A673 (cell line): ENCODE data around the gene BTRC. TPM values are rescaled to one million over a fixed set of nuclear protein-coding genes. Genes with fewer than 3 reads are reported as not detected.

Experiments used
- BruUV-seq: library from RNA; stranded (reverse); fragments of 400-500 nt; replicated peaks from 2 replicates; lab custom pipeline; 2021; lab: Mats Ljungman, UMichigan
- CTCF ChIA-PET: fragments of 300-600 bp; sonication (Branson Sonifier 250); formaldehyde crosslinking; loops from one replicate; lab custom pipeline; 2022; ENCODE audit warnings: antibody characterized with exemption; lab: Charles Lee
- POLR2A ChIA-PET: fragments of 300-600 bp; sonication (Branson Sonifier 250); formaldehyde crosslinking; loops from one replicate; lab custom pipeline; 2022; ENCODE audit warnings: antibody characterized with exemption; ENCODE audit not compliant: low non-redundant PET; lab: Charles Lee
- DNase-seq: peaks from one replicate; pipeline ENCODE4 v3.0.0-alpha.2; 2015; ENCODE audit warnings: low spot score
- H3K27ac ChIP-seq: fragments of 200-600 bp; sonication (generic); 2 replicates; pipeline ENCODE4 v1.5.1; 2016; ENCODE audit warnings: mixed run types, low read depth, mild to moderate bottlenecking, mixed read lengths, antibody characterized with exemption, low read length; ENCODE audit not compliant: poor library complexity, severe bottlenecking
- H3K27me3 ChIP-seq: fragments of 200-600 bp; sonication (generic); replicated peaks from 2 replicates; pipeline ENCODE4 v1.6.1; 2017; ENCODE audit warnings: mixed run types, low read depth, mild to moderate bottlenecking, mixed read lengths, antibody characterized with exemption, low read length; ENCODE audit not compliant: insufficient read depth, poor library complexity
- H3K36me3 ChIP-seq: fragments of 200-600 bp; sonication (generic); 2 replicates; pipeline ENCODE4 v1.6.1; 2016; ENCODE audit warnings: mixed run types, mild to moderate bottlenecking, mixed read lengths, antibody characterized with exemption, low read length; ENCODE audit not compliant: insufficient read depth, poor library complexity, severe bottlenecking
- H3K4me1 ChIP-seq: fragments of 200-600 bp; sonication (generic); 2 replicates; pipeline ENCODE4 v1.6.1; 2017; ENCODE audit warnings: mixed run types, mild to moderate bottlenecking, mixed read lengths, antibody characterized with exemption, low read length; ENCODE audit not compliant: insufficient read depth, poor library complexity, severe bottlenecking
- H3K4me3 ChIP-seq: fragments of 200-600 bp; sonication (generic); 2 replicates; pipeline ENCODE4 v1.5.1; 2016; ENCODE audit warnings: low read depth, mixed run types, mild to moderate bottlenecking, mixed read lengths, low read length; ENCODE audit not compliant: poor library complexity, severe bottlenecking
- H3K9me3 ChIP-seq: fragments of 200-600 bp; sonication (generic); 2 replicates; pipeline ENCODE4 v1.6.1; 2016; ENCODE audit warnings: mixed run types, low read depth, mild to moderate bottlenecking, mixed read lengths, antibody characterized with exemption, low read length; ENCODE audit not compliant: poor library complexity, severe bottlenecking
- EZH2 ChIP-seq: fragments of 200-600 bp; sonication (generic); IDR thresholded peaks from 2 replicates; pipeline ENCODE4 v1.6.1; 2017; ENCODE audit warnings: borderline replicate concordance, low read depth, mild to moderate bottlenecking, mixed read lengths, antibody characterized with exemption, low read length; ENCODE audit not compliant: poor library complexity, severe bottlenecking
- intact Hi-C: fragments of 100-400 bp; cut with micrococcal nuclease; formaldehyde crosslinking; loops from one replicate; pipeline ENCODE4 v1.10.0; 2022; ENCODE audit not compliant: unreplicated experiment
- total RNA-seq: library from RNA; stranded (reverse); gene quantifications from 2 replicates; pipeline ENCODE4 v1.2.3, GENCODE V29; 2021
- TF ChIP-seq, protein P1 (sequence below): fragments of 300-800, 200-600 bp; sonication (generic); conservative IDR thresholded peaks from 2 replicates; pipeline ENCODE4 v1.5.1; 2017; ENCODE audit warnings: low read depth, mild to moderate bottlenecking, antibody characterized with exemption, low read length, moderate library complexity, mixed read lengths

The BTRC gene
- total RNA-seq, 1 experiment from 2014 or later: 22.6 TPM

DNA sequence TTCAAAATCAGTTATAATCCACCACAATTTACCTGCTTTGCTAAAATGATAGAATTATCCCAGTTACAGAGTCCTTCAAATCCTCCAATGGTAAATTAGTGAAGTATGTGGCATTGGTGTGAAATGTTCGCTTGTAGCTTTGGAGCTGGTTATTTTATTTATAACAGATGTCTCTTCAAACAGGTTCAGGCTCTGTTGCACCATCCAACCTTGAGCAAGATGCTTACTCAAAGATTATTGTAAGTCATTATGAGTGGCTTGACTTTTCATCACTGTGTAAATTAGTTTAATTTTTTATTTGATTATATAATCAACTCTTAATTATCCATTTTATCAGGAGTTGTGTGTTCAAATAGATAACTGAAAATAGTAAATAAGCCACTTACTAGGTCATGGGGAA lies 99.4 kb downstream of the BTRC start:
- Histone ChIP-seq H3K27ac (no peak overlapping the region), H3K4me3 (no peak overlapping the region), H3K9me3 (no peaks in the 10 kb centered on the region), H3K36me3 (no peaks in the 10 kb centered on the region), H3K27me3 (no peaks in the 10 kb centered on the region), H3K4me1 (no peaks in the 10 kb centered on the region)
- TF ChIP-seq, protein P1, sequence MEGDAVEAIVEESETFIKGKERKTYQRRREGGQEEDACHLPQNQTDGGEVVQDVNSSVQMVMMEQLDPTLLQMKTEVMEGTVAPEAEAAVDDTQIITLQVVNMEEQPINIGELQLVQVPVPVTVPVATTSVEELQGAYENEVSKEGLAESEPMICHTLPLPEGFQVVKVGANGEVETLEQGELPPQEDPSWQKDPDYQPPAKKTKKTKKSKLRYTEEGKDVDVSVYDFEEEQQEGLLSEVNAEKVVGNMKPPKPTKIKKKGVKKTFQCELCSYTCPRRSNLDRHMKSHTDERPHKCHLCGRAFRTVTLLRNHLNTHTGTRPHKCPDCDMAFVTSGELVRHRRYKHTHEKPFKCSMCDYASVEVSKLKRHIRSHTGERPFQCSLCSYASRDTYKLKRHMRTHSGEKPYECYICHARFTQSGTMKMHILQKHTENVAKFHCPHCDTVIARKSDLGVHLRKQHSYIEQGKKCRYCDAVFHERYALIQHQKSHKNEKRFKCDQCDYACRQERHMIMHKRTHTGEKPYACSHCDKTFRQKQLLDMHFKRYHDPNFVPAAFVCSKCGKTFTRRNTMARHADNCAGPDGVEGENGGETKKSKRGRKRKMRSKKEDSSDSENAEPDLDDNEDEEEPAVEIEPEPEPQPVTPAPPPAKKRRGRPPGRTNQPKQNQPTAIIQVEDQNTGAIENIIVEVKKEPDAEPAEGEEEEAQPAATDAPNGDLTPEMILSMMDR: no peak
- TF ChIP-seq EZH2: no peak
- POLR2A ChIA-PET: no interaction called here
- no peak for DNase-seq
- BruUV-seq: no TSS peak
- CTCF ChIA-PET: interaction anchor here (2.3 kb wide), 1 partner anchor 9 kb away, joined by 6 read pairs; no protein-coding TSS in a partner anchor
- intact Hi-C loops: no loop called here

GRCh38 chr10:101453791-101454718 lies 100.1 kb downstream of the BTRC start:
- intact Hi-C loops: no loop called here
- CTCF ChIA-PET: interaction anchor here (2.3 kb wide), 1 partner anchor 10 kb away, joined by 6 read pairs; no protein-coding TSS in a partner anchor
- Histone ChIP-seq H3K9me3 (no peaks in the 10 kb centered on the region), H3K4me3 (no peak overlapping the region), H3K27me3 (no peaks in the 10 kb centered on the region), H3K27ac (no peak overlapping the region), H3K4me1 (no peaks in the 10 kb centered on the region), H3K36me3 (no peaks in the 10 kb centered on the region)
- no peak for DNase-seq
- TF ChIP-seq, protein P1: no peak
- TF ChIP-seq EZH2: no peak
- POLR2A ChIA-PET: no interaction called here
- no TSS peak for BruUV-seq

DNA sequence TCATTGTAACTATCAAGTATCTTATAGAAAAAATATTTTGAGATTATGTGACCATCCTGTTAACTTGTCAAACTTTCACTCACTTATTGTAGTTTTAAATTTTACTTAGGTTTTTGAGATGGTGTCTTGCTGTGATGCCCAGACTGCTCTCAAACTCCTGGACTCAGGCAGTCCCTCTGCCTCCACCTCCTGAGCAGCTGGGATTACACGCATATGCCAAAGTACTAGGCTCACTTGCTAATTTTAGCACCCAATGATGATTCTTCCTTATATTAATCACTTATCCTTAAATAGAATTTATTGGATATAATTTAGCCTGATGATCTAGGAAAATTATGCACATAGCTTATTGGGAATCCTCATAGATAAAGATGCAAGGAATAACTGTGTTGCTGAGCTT lies 104.9 kb downstream of the BTRC start:
- intact Hi-C loops: no loop called here
- no peaks in the 10 kb centered on the region for H3K4me1 ChIP-seq
- no peak overlapping the region for H3K4me3 ChIP-seq
- ChIA-PET POLR2A (no interaction called here), CTCF (no interaction called here)
- H3K27ac ChIP-seq: no peak overlapping the region
- H3K36me3 ChIP-seq: no peaks in the 10 kb centered on the region
- no peaks in the 10 kb centered on the region for H3K9me3 ChIP-seq
- TF ChIP-seq, protein P1: no peak
- no peak for TF ChIP-seq EZH2
- H3K27me3 ChIP-seq: no peaks in the 10 kb centered on the region
- DNase-seq: no peak
- BruUV-seq: no TSS peak
